Gastroesophageal sphincter (tissue), 3 donors: ENCODE results near the gene TKT.

Experiments
- CTCF ChIP-seq, 4 experiments: fragments of 200-600 bp in 2 of 4; fragments of 450-650 bp in 2 of 4; sonication (generic) in 1 of 4; IDR thresholded peaks; one replicate each; pipeline ENCODE4 v1.5.1; 2017 to 2019; ENCODE audit warnings: antibody characterized with exemption in 4 of 4, mild to moderate bottlenecking in 2 of 4, moderate library complexity in 2 of 4
- POLR2A ChIP-seq, 2 donors: fragments of 450-650 bp; IDR thresholded peaks; one replicate each; pipeline ENCODE4 v1.6.1; 2017; ENCODE audit warnings: antibody characterized with exemption in 2 of 2, mild to moderate bottlenecking in 2 of 2, moderate library complexity in 1 of 2
- POLR2AphosphoS5 ChIP-seq: sonication (generic); formaldehyde crosslinking; IDR thresholded peaks from one replicate; pipeline ENCODE4 v1.6.1; 2017; ENCODE audit warnings: antibody characterized with exemption

- no peak for TF ChIP-seq POLR2AphosphoS5
- TF ChIP-seq CTCF (IDR thresholded peaks at IDR 0.05) = no peak
- no peak for TF ChIP-seq POLR2A (IDR thresholded peaks at IDR 0.05)
Measured at GRCh38 chr3:53267766-53268165, 11.9 kb upstream of the TKT start.
